GM03348 (cell line): ENCODE data around the gene ALDH1A1.

Experiments used
- DNase-seq: peaks from one replicate; pipeline ENCODE4 v3.0.0; 2012; ENCODE audit warnings: low spot score

ALDH1A1 gene

DNA sequence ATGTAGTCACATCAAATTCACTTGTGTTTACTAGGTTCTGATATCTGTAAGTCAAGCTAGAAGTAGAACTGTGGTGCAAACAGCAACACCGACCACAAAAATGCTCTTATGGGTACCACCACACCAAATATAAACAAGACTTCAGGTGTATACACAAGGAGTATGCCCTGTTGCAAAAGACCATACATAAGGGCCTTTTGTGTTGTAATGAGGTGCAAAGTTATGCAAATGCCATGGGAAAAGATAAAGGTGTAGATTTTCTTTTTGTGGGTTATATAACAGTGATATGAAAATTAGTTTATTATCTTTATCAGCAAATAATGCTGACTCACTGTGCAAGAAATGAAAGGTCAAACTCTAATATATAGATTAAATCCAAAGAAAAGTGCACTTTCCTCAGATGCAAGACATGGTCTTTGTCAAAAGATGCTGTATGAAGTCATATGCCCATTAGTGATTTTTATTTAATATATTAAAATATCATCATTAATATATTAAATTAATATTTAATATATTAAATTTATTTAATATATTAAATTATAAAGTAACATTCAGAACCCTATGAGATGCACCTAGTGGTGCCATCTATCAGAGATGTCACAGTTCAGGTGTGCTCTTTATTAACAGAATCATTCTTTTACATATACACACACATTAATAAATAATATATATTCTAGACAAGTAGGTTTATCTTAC is 26.7 kb upstream of the ALDH1A1 start:
- no peak for DNase-seq

DNA sequence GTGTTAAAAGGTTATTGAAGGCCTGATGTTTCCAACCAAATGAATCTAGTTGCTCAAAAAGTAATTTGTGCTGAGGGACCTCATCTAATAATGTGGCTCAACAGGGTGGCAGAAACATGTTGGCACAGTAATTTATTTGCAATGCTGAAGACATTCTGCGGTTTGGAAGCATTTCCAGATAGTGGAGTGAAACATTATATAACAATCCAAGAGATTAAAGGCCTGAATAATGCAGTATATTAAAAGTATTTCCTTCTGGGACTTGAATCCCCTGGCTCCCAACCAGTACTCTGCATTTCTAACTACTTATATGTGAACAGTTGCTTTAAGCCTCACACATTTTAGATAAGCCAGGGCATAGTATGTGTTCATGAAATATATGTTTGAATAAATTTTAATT is 25.9 kb upstream of the ALDH1A1 start:
- peak; percentile 40 for DNase-seq

DNA sequence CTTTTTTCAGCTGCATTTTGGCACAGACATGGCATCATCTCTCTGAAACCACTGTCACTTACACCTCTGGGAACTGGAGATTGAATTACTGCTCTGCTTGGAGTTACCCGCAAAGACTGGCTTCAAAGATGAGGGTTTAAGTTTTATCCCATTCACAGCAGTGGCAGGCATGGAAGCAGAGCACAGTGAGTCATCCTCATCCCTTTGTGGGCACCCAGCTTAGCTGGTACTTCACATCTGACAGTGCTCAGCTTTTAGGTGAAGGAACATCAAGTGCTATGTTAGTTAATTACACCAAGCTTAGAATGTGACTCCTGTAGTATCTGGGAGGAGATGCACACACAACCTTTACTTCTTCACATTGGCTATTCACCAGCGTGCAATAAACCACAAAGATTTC is 24.8 kb upstream of the ALDH1A1 start:
- no peak for DNase-seq

DNA sequence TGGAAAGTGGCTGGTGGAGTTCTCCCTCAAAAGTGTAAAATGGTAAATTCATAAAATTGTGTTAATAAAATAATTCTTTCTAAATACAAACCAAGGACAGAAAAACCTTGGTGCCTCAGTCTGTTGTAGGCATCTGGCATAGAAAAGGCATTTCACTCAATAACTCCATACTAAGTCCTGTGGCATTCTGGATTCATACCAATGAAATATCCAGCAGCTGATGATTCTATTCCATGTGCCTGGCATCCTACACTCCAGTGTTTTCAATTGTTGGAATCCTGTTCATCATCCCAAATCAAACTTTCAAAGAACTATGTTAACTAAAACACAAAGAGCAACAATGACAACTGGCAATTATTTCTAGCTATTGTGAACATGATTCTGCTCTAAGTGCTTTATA is 21.6 kb upstream of the ALDH1A1 start:
- no peak for DNase-seq

DNA sequence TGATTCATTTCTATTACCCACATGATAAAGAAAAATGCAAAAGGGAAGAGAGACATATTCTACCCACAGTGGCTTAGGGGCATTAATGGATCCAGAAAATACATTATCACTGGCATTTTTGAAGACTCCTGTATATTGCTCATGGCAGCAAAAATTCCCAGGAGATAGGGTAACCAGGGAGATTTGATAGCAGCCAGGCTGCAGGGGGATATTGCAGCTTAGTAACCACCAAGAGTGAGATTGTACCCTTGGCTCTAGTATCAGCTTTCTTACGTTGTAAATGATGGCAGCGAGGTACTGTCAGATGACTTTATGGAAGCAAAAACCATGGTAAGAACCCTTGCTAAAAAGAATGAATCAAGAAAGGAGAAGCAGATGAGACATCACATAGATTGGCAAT is 19.8 kb upstream of the ALDH1A1 start:
- no peak for DNase-seq

DNA sequence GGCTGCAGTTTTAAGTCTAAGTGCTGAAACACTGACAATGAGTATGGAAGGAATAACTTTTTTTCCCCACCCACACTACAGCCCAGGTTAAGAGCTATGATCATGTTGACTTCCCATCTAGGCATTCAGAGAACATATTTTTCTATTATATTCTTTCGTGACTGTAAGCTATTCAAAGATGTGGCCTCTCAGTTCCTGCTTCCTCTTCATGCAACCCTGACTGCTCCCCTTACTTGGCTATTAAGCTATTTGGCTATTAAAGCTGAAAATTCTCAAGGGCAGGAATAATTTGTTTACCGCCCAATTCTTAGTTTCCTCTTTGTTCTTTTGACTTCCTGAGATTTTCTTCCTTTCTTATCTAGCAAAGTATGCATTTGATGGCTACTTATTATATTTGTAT is 18.6 kb upstream of the ALDH1A1 start:
- DNase-seq = no peak

DNA sequence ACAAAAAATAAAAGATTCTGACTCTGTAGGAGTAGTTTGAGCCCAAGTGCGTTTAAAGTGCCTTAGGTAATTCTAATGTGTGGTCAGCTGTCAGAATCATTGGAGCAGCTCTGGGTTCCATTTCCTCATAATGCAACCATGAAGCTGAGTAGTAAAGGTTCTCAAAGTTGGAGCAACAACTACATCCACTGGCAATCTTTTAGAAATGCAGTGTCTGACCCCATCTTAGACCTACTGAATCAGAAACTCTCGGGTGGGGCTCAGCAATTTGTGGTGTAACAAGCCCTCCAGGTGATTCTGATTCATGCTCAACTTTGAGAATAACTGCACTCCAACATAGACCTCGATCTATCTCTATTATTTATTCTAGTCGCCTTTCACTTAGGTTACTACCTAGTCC is 7.6 kb upstream of the ALDH1A1 start:
- DNase-seq = no peak

DNA sequence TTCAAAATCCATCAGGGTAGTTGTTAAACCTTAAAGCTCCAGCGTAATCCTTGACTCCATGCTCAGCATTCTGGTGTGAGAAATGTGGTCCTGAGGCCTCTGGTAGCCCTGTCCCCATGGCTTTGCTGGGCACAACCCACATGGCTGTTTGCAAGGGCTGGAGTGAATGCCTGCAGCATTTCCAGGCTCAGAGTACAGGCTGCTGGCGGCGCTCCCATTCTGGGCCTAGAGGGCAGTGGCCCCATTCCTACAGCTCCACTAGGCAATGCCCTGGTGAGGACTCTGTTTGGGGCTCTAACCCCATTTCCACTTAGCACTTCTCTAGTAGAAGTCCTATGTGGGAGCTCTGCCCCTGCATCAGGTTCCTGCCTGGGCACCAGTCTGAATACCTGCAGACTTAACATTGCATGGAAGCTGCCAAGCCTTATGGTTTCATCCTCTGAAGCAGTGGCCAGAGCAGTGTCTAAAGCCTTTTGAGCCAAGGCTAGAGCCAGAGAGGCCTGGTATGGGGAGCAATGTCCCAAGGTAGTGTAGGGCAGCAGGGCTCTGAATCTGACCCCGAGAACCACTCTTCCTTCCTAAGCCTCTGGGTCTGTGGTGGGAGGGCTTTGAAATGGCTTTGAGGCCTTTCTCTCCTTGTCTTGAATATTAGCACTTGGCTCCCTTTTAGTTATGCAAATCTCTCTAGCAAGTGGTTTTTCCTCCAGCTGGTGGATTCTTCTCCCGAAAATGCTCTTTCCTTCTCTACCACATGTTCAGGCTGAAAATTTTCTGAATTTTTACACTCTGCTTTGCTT is 5.8 kb upstream of the ALDH1A1 start:
- no peak for DNase-seq

DNA sequence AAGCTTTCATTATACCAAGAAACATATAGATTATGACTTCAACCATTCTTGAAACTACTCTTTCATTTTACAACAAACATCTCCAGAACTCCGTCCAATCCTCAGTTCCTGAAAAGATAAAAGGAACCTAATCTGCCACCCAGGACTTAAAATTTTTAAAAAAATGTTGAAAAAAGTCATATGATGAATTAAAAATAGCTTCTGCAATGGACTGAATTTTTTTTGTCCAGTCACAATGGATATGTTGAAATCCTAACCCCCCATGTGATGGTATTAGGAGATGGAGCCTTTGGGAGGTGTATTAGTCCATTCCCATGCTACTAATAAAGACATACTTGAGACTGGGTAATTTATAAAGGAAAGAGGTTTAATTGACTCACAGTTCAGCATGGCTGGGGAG is 2.7 kb upstream of the ALDH1A1 start:
- no peak for DNase-seq

DNA sequence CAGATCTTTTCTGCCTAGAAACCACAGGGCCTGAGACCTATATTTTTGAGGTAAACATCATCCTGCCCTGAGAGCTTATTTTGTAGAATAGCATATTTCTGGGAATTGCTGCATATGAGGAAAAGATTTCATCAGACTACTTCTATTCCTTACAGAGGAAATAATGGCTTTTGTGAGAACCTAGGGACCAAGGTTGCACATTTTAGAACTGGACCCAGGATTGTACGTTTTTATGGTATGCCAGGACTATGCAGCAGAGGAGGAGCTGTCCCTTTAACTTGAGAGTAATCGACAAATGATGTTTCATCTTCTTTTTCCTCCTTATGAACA is 2.2 kb upstream of the ALDH1A1 start:
- DNase-seq = no peak

DNA sequence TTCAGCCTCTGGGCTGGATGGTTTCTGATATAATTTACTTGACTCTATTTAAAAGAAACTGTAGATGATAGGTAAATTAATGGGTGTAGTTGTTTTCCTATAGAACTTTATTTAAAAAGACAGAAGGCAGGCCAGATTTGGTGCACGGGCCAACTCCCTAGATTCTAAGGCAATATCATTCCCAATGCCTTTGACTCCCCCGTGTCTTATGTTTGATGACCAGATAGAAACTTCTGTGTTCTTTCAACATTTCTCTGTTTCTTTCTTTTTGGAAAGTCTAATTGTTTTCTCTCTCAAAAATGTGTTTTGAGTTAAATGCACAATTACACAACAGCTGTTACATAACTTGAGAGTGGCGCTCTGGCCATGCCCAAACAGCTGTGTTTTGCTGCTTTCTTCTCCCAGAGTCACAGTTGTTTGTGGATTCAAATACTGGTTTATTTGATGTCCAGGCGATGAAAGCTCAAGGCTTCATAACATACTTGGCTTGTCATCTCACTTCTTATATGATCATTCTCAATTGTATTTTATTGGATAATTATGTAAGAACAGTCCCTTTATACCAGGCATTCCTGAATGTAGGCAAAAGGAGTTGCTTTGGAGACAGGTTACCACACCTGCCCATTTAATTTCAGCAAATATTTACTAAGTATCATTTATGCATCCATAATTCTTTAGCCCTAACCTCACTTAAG is 1.7 kb upstream of the ALDH1A1 start:
- peak; percentile 54 for DNase-seq

DNA sequence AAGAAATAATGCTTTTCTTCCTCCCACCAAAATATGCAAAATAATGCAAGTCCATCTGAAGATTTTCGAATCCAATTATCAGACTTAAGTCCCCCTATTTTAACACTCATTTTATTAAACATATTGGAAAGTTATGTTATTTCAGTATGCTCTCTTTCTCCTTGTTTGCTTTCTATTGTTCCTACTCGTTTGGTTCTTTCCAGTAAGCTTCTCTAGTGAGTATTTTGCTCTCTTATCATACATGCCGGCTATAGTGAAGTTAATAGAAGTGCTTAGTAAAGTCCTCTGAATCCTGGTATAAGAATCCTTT is 517 bp downstream of the ALDH1A1 start:
- DNase-seq = no peak

DNA sequence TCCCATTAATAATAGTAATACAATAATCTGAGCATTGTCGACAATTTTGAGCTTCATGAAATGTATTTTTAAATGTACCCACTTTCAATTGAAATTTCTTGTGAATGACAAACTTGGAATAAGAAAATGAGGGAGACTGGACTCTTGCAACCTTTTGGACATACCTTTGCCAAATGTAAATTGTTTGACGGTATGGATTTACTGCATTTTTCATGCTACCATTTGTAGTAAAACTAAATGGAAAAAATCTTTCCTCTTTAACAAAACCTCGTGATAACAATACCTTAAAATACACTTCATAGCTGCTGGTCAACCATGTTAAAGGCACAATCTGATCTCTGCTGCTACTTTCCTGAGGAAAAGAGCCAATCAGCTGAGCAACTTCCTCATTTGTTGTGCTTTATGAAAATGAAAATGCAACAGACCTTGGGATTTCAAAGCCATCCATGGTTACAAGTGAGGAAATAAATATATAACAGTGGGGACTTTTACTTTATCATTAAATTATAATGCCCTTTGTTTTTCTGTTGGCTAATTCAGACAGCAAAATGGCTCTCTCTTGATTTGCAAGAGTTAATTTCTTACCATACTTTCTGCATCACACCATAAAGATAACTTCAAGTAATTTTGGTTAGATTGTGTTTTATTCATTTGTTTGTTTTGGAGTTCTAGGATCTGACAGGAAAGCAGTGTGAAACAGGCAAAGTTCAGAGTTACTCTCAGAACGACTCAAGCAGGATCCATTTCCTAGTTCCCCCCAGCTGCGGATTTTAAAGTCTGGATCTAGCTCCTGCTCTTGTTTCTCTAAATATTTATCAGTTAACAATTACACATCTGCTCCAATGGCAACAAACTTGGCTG is 1.1 kb downstream of the ALDH1A1 start:
- no peak for DNase-seq

DNA sequence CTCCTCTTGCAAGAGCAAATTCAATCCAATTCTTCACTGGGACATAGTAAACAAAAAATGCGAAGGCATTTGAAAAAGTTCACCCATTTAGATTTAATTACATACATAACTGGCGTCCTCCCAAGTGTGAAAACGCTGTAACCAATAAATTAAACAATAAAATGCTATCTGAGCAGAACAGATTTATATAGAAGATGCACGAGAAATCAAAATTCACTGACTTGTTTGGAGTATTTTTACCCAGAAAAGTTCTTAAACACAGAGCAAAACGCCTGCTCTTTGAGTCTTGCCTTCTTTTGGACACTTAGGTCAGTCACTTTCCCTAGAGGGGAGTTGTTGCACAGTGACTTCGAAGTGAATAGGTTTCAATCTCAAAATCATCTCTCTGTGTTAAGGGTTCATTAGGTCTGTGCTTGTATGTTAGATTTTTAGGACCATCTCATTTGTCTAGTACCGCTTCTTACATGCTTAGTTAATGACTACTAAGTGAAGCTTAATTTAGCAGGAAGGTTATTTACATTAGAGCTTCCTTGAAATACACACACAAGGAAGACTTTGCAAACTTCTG is 1.9 kb downstream of the ALDH1A1 start:
- no peak for DNase-seq

DNA sequence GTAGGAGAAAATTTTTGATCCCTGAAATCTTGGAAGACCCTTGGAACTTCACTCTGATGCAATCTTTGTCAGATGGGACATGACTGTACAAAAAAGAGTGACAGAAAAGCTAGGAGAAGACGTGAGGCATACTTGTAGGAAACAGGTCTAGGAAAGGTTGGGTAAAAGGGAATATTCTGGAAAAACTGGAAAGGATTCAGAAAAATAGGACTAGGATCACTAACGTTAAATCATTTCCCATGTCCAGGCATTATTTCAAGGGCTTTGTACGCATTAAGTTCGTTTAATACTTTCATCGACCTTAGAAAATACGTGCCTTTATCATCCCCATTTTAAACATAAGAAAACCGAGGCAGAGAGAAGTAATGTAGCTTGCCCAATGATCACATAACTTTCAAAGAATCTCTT is 2.9 kb downstream of the ALDH1A1 start:
- no peak for DNase-seq

DNA sequence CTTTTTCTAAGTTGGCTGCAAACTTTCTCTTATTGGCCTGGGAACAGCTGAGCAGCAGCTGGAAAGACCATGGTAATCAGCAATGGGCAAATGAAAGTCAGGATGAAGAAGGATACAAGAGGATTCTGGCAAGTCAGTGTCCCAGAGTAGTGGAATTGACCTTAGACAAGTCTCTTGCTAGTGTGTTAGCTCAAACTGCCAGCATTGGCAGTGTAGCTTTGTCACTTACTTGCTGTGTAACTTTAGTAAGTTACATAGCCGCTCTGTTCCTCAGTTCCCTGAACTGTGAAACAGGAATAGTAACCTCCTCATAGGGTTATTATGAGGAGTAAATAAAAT is 3.6 kb downstream of the ALDH1A1 start:
- DNase-seq = no peak

DNA sequence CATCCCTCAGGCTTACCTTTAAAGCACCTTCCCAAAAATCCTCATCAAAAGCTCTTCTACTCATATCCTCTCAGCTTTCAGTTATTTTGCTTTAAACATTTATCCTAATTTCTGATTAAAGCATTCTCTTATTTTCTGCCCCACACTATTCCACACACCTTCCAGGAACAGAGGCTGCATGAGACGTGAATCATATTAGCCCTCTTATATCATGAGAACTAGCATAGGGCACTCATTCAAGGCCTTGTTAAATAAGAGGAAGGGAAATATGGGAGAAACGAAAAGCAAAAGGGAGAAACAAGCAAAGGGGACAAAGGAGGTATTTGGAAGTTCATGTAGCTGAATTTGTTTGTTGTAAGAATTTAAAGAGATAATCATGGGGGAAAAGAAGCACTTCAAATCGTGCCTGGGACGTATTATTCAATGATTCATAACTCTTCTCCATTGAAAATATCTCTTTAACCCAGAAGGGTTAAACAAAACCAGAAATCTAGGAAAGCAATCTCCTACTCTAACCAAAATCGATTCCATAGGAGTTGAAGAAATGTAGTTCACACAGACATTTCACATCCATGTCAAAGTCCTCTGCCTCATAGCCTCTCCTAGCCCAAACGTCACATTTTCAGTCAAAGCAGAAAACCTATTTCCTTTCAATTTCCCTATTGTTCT is 4.1 kb downstream of the ALDH1A1 start:
- no peak for DNase-seq

DNA sequence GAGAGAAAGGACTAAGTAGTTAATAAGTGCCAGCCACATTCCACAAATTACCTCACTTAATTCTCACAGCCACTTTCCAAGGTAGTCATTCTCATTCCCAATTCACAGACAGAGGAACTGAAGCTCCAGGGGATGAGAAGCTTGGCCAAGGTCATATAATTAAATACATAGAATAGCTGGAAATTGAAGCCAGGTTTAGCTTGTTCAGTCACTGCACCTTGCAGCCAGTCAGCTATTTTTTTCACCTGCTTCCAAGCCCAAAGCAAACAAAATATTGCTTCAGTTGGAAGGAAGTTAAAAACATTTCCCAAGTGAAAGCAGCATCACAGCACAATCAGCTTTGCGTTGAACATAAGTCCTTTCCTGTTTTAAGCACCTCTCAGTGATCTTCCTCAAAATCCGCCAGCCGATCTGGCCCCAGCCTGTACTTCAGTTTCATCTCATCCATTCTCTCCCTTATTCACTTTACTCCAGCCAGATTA is 4.8 kb downstream of the ALDH1A1 start:
- DNase-seq = no peak

DNA sequence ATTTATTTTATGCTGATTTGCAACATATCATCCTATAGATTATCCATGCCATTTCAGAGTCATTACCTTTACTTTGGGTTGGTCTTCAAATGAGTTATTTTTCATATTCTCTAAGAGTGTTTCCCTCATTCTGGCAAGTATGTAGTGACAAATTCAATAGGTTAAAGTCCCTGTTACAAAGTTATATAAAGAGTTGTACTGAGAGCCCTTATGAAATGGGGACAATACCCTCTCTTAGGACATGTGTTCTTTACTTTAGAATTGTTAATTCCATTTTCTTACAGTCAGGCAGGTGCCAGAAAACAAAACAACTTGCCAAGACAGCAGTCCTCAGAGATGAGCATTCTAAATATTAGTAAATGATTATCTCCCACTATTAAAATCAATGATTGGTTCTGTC is 6.0 kb downstream of the ALDH1A1 start:
- no peak for DNase-seq

DNA sequence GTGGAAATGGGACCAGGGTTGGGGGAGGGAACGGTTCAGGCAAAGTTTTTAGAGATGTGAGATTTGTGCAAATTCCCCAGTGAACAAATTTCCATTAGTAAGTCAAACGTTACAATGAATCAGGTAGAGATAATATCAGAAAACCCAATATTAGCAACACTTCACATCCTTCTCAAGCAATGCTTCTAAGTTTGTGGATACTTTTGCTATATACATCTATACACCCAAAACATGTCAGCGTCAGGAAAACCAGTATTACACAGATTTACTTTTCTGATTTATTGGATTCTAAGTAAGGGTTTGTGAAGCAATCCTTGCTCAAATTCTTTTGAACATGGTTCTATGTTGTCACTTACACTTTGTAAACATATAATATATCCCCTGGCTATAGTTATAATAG is 6.5 kb downstream of the ALDH1A1 start:
- DNase-seq = no peak

DNA sequence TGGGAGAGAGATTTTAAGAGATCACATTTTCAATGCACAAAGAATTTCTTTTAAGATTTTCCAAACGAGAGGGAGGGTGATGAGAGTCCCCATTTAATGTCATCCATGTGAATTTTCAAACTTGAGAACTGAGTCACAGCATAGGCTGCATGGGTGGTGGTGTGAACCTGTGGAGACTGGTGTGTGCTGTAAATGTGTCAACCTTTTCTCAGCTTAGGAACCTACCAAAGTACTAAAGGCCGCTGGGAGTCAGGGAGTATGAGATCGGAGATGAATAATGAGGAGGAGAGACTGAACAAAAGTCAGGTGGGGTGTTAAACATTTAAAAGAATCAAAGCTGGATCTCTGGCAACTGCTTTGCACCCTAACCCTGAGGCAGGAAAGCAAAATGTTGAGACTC is 7.5 kb downstream of the ALDH1A1 start:
- DNase-seq = no peak
